HG03342 (cell line): Measurements from ENCODE around the gene DGCR2.
"Not testable (repeated sequence)": the region's sequence is repeated elsewhere in the genome, so short reads cannot be mapped to it uniquely, and the experiment has no call there.

ENCODE experiments used
- ATAC-seq: cut with Tn5 transposase; IDR thresholded peaks from one replicate; pipeline ENCODE4 v1.9.1; 2021; ENCODE audit warnings: mild to moderate bottlenecking, moderate library complexity; ENCODE audit not compliant: unreplicated experiment

Gene DGCR2

GRCh38 chr22:19085233-19085718 lies 36.9 kb downstream of the DGCR2 start:
- no peak for ATAC-seq

GRCh38 chr22:19084586-19084985 lies 37.6 kb downstream of the DGCR2 start:
- not testable (repeated sequence) for ATAC-seq

GRCh38 chr22:19084126-19084525 lies 38.1 kb downstream of the DGCR2 start:
- ATAC-seq, result not testable (repeated sequence)

DNA sequence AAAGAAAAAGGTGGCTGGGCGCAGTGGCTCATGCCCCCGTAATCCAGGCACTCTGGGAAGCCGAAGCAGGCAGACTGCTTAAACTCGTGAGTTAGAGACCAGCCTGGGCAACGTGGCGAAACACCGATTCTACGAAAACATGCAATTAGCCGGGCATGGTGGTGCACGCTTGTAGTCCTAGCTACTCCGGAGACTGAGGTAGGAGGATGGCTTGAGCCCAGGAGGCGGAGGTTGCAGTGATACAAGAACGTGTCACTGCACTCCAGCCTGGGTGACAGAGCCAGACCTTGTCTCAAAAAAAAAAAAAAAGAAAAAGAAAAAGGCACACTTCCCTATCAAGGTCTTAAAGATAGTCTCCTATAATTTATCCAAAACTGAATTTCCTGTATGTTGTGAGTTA lies 39.4 kb downstream of the DGCR2 start:
- ATAC-seq, result no peak

GRCh38 chr22:19082101-19082500 lies 40.1 kb downstream of the DGCR2 start:
- no peak for ATAC-seq

DNA sequence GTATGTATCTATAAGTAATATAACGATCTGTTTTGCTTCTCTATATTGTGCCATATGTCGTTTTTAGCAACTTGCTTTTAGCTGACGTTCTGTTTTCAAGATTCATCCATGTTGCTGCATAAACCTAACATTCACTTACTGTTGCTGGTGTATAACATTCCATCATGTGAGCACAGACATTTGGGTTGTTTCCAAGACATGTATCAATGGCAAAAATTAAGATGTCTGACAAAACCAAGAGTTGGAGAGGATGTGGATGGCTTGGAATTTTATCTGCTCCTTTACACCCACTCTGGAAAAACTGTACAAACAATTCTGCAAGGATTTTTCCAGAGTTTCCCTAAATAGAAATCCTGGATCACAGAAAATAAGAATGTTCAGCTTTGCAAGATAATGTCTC lies 40.9 kb downstream of the DGCR2 start:
- ATAC-seq, result no peak

DNA sequence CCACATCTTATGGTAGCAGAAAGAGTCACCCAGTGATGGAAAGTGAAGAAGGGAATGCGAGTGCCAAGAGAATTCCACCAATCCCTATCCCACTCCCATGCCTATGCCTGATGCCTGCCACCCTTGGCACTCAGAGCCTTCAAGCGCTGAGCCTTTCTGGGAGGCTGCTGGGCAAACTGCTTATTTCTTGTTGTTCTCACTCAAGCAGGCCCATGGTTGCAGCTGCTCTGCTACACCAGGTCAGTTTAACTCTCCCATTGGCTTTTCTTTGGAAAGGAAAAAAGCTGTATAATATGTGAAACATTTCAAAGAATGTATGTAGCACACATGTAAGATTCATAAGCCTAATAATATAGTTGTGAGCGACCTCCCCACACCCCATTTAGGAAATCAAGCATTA lies 41.4 kb downstream of the DGCR2 start:
- no peak for ATAC-seq

GRCh38 chr22:19079691-19080090 lies 42.5 kb downstream of the DGCR2 start:
- ATAC-seq, result no peak

DNA sequence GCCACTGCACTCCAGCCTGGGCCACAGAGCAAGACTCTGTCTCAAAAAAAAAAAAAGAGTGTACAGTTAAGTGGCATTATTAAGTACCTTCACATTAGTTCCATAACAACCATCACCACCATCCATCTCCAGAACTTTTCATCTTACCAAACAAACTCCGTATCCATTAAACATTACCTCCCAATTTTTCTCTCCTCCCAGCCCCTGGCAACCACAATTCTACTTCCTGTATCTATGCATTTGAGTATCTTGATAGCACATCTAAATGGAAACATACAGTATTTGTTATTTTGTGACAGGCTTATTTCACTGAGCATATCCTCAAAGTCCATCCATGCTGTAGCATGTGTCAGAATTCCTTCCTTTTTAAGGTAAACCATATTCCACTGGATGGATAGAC lies 46.8 kb downstream of the DGCR2 start:
- ATAC-seq, result no peak

DNA sequence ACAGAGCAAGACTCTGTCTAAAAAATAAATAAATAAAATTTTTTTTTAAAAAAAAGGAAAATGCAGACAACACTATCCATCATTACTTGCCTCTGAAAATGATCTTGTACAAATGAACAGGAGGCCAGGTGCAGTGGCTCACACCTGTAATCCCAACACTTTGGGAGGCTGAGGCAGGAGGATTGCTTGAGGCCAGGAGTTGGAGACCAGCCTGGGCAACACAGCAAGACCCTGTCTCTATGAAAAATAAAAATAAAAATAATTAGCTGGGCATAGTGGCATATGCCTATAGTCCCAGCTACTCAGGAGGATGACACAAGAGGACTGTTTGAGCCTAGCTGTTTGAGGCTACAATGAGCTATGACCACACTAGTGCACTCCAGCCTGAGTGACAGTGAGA lies 49.4 kb downstream of the DGCR2 start:
- ATAC-seq, result not testable (repeated sequence)

DNA sequence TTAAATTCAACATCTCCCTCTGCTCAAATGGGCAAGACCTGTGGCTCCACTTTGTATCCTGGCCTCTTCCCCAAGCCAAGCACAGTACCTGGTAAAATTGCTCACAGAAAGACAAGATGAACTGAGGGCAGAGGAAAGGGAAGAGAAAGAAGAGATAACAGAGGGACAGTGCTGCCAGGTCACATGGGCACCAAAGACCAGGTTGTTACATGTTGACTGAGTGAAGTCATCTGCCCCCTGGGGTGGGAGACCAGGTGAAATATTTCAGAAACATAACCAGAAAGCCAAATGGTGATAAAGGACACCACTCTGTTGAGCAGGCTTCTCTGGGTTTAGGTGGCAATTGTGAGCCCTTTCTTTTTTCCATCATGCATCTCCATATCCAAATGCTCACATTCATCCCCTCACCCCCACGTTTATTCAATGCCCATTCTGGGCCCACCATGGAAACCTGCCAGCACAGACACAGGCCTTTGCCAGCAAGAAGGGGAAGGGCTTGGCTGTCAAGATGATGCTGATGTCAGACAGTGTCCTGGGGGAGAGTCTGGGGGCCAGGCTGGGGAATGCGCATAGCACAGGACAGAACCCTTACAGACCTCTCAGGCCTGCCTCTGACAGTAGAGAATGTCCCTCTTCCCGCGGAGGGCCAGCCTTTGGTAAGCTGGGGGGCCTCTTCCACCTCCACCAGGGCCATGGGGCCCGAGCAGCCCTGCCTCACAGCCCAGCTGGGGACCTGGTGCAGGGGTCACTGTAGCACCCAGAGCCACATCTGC lies 51.6 kb downstream of the DGCR2 start:
- ATAC-seq, result no peak

GRCh38 chr22:19069451-19069850 lies 52.8 kb downstream of the DGCR2 start:
- ATAC-seq, result no peak

GRCh38 chr22:19068784-19069271 lies 53.4 kb downstream of the DGCR2 start:
- ATAC-seq, result no peak

DNA sequence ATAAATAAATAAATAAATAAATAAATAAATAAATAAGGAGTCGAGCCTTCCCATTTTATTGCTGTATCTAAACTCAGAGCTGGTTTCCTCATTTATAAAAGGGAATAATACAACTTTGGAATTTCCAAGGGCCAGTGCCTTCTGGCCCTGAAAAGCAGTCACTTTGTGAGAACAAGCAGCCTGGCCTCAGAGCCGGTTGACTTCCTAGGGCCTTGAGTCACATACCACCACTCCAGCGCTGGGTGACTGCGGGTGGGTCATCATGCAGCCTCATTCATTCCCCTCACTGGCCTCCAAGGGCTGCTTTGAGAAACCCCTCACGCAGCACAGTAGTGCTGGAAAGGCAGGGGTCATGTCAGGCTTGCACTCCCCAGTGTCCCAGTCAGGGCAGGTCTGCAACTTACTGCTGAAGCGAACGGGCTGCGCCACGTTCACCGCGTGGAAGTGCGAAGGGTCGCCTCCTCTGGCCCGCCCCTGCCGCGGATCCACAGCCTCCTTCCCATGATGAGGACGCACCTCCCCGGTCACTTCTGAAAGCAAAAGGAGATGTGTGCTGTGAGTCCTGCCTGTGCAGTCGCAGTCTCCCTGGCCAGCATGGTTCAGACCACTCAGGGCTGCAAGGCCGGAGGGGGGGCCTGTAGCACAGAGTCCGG lies 54.4 kb downstream of the DGCR2 start:
- ATAC-seq, result no peak

DNA sequence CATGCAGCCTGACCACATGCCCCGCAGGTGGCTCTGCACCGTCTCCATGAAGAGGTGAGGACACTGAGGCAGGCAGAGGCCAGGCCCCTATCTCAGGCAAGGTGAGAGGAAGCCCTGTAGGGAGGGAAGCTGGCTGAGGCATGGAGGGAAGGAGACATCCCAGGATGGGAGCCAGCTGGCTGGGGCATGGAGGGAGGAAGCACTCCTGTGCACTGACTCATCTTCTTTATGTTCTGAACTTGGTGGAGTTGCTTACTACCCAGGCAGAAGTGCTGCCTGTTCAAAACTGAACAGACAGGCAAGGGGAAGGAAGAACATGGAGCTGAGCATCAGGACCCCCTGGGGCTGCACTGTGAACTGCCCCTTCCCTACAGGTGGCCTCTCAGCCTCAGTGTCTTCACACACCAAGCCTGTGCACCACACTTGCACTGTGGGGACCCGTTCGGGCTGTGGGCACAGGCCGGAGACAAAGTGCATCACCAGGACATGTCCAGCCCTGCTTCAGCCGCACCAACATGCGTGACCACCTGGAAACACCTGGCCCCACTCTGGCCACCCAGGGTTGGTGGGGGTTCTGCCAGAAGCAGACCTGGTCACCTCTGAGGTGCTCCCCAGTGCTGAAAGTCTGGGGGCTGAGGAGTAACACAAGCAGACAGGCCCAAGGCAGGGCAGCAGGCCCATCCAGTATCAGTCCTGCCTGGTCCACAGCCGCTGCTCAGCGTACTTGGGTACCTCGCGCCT lies 55.5 kb downstream of the DGCR2 start:
- ATAC-seq, result no peak

- no peak for ATAC-seq
Observed at GRCh38 chr22:19065929-19066328, 56.3 kb downstream of the DGCR2 start.

- ATAC-seq, result no peak
Observed at GRCh38 chr22:19065298-19065859, 56.8 kb downstream of the DGCR2 start.

DNA sequence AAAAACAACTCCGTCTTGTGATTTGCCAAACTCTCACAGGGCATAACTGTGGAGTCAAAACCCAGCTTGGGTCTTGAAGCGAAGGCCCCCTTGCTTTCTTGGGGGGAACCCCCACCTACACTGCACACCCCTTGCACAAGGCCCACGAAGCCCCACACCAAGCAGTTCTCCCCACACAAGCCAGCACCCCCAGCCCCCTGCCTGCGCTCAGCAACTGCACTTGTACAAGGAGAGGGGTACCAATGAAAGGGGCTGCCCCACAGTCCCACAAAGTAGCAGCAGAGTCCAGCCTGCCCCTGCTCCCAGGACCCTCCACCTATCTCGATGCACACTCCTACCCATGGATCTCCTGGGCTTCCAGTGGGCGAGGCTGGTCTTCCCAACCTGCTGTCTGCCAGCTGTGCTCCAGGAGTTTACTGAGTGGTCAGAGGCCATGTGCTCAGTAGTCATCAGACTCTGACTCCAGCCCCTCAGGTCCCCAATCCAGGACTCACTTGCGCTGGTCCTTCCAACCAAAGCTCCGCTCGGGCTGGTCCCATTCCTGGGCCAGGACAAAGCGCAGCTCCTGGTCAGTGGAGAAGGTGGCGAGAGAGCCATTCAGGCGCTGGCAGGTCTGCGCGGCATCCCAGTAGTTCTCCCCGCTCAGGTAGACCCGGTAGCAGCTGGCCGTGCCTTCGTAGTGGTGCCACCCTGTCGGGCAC lies 57.7 kb downstream of the DGCR2 start:
- ATAC-seq, result no peak

GRCh38 chr22:19063581-19064353 lies 58.4 kb downstream of the DGCR2 start:
- ATAC-seq, result no peak

DNA sequence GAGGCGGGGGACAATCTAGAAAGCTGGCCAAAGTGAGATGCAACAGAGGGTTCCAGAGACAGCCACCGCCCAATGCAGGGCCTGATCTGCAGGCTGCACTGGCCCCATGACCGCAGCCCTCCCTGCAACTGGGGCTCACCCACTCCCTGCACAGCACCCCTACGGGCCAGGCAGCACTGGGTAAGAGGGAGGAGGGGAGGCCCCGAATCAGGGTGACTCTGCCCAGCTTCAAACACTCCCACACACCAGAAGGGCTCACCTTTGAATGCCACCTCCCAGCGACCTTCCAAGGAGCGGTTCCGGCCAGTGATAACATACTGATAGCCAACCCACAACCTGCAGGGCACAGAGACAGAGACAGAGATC lies 59.3 kb downstream of the DGCR2 start:
- no peak for ATAC-seq
